NB4 (cell line): ENCODE data around the gene PKDCC.

ENCODE experiments used
- DNase-seq: peaks from one replicate; pipeline ENCODE4 v3.0.0; 2010; ENCODE audit warnings: low read depth
- H3K4me3 ChIP-seq: one replicate; pipeline ENCODE4 v1.5.1; 2011; ENCODE audit warnings: mild to moderate bottlenecking, low read depth, low read length, moderate library complexity
- MYC ChIP-seq: IDR thresholded peaks from 2 replicates; pipeline ENCODE4 v1.6.1; 2011; ENCODE audit warnings: low read depth, low read length
- POLR2A ChIP-seq: IDR thresholded peaks from 2 replicates; pipeline ENCODE4 v1.6.1; 2011; ENCODE audit warnings: mild to moderate bottlenecking; ENCODE audit not compliant: insufficient read length; ENCODE audit errors: extremely low read depth
- TF ChIP-seq, protein P1 (sequence below): IDR thresholded peaks from one replicate; pipeline ENCODE4 v1.5.1; 2012; ENCODE audit warnings: low read depth, low read length
- TF ChIP-seq, protein P2 (sequence below): IDR thresholded peaks from 2 replicates; pipeline ENCODE4 v1.6.1; 2011; ENCODE audit warnings: low read depth, low read length

Gene PKDCC

DNA sequence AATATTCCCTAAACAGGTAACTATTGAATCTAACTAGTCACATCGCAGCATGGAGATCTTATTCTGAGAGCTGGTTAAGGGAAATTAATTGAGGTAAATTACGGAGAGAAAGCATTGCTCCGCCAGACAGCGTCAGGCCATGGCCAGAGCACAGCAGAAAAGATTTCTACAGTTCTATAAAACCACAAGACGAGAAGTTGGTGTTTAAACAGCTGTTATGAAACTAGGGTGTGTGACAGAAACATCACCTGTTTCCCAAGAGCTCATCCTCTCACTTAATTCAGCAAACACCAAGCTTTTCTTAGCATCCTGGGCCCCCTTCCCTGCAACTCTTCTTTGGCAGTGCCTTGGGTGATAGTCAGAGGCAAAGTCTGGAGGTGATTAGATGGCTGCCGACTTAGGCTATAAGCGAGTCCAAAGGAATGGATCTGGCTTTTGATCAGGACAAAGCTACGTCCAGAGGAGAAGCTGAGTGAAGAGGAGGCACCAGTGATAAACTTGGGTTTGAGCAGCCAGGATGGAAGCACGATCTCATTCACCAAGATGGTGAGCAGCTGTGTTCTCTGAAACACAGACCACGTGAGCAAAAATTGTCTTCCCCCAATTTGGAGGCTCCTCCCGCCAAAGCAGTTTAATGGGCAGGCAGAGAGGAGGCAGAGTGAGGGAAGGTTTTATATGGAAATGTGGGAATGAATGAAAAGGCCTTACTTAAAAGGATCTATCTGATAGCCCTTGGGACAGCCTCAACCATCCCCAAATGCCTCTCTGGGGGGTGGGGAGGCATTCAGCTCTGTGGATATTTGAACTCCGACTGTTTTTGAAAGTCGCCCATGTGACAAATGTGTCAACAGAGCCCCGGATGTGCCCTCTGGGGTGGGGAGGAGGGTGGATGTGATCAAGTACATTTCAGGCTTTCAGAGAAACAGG, 57.8 kb downstream of the PKDCC start:
- H3K4me3 ChIP-seq: no peak overlapping the region
- TF ChIP-seq POLR2A (no peak), MYC (no peak)
- TF ChIP-seq, protein P1, sequence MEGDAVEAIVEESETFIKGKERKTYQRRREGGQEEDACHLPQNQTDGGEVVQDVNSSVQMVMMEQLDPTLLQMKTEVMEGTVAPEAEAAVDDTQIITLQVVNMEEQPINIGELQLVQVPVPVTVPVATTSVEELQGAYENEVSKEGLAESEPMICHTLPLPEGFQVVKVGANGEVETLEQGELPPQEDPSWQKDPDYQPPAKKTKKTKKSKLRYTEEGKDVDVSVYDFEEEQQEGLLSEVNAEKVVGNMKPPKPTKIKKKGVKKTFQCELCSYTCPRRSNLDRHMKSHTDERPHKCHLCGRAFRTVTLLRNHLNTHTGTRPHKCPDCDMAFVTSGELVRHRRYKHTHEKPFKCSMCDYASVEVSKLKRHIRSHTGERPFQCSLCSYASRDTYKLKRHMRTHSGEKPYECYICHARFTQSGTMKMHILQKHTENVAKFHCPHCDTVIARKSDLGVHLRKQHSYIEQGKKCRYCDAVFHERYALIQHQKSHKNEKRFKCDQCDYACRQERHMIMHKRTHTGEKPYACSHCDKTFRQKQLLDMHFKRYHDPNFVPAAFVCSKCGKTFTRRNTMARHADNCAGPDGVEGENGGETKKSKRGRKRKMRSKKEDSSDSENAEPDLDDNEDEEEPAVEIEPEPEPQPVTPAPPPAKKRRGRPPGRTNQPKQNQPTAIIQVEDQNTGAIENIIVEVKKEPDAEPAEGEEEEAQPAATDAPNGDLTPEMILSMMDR: no peak
- TF ChIP-seq, protein P2, sequence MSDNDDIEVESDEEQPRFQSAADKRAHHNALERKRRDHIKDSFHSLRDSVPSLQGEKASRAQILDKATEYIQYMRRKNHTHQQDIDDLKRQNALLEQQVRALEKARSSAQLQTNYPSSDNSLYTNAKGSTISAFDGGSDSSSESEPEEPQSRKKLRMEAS: no peak
- DNase-seq: peak; percentile 49

DNA sequence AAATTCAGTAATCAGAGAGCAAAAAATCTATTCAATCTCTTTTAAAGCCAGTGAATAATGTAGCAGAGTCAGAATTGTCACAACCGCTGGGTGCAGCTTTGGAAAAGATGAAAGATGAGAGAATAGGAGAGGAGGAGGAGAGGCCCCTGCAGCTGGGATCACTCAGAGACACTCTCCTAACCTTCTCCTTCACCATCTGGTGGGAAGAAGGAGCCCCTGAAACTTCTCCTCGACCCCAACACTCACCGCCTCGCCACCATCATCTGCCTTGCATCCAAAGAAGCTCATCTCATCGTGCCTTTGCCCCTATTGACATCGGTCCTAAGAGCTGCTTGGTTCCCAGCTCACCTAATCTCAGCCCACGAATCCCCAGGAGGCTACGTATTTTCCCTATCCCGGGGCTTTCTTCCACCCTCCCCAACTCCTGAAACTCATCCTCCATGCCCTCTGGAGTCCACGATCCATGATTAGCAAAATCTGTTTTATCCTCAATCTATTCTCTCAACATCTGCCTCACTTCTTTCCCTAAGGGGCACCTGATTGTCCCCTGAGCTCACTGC, 58.5 kb downstream of the PKDCC start:
- DNase-seq: no peak
- TF ChIP-seq, protein P2: no peak
- TF ChIP-seq, protein P1: no peak
- no peak for TF ChIP-seq POLR2A
- no peak for TF ChIP-seq MYC
- H3K4me3 ChIP-seq: no peak overlapping the region

DNA sequence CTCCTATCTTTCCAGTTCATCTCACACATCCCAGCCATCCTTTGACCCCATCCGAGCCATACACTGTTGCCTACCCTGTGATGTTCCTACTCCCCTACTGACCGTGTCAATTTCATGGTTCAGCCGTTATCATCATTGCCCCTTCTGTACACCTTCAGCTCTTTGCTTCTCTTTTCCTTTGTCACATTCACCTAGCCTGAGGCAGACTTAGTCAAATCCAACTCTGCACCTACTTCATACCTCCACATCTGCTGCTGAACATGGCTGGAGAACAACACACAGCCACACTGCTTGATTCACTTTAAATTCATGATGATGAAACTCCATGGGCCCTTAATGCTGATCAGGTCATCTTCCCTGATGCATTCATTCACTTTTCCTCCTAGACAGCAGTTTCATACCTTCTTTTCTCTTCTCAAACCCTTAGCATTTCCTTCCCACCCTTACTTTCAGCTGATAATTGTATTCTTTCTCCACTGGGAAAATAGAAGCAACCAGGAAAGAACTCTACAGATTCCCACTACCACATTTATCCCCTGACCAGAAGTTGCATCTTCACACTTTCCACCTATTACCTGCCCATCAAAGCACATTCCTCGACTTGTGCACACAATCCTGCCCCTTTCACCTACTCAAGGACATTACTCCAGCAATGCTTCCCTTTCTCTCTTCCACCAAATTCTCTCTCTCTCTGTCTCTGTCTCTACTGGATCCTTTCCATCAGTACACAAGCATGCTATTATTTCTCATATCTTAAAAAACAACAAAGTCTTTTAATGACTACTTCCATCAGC, 59.6 kb downstream of the PKDCC start:
- no peak overlapping the region for H3K4me3 ChIP-seq
- no peak for DNase-seq
- TF ChIP-seq, protein P1: no peak
- TF ChIP-seq, protein P2: no peak
- TF ChIP-seq POLR2A: no peak
- no peak for TF ChIP-seq MYC
